HG02885 (cell line): ENCODE data around the gene VPS26B.

Experiments
- ATAC-seq: cut with Tn5 transposase; IDR thresholded peaks from one replicate; pipeline ENCODE4 v1.9.1; 2021; ENCODE audit warnings: mild to moderate bottlenecking; ENCODE audit not compliant: unreplicated experiment, poor library complexity

The VPS26B gene

DNA sequence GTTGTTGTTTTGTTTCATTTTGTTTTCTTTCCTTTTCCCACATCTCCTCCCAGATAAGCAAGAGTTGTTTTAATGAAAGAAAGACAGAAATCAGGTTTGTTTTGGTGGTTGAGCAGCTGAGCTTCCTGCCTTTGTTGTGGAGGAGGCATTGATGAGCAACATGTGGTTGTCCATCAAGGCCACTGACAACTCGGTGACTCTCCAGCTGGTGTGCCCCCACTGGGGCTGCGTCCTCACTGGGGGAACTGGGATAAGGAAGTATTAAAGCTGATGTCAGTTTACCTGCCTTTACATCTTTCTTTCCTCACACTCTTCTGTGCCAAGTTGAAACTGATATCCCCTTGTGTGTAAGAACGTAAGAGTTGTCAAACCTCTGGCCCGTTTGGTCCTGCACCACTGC, 5.9 kb downstream of the VPS26B start:
- ATAC-seq, result no peak

DNA sequence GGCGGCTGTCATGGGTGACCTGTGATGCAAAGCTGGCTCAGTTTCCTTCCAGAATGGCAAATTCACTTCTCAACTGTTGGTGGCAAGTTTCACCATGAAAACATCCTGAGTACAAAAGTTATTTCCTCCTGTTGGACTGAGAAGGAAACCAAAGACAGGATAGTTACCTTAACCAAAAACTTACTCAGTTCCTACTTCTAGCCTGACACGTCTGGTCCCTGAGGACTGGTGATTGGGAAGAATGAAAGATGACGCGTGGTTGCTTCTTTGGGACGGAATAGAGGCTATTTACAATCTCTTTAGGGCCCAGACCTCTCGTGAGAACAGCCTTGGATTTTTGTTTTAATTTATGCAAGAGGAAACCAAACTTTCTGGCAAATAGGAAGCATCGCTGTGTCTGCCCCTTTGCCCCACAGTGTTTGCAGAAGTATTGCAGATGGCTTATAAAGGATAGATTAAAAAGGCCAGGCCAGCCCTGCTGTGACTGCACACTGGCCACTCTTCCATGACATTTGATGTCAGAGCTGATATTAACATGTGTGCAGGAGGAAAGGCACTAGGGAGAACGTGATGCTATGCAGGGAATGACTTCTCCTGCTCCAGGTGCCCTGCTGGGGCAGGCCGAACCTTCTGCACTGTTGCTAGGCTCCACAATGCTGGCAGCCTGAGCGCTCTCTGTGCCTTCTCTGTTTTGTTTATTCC, 7.6 kb downstream of the VPS26B start:
- ATAC-seq, result no peak

DNA sequence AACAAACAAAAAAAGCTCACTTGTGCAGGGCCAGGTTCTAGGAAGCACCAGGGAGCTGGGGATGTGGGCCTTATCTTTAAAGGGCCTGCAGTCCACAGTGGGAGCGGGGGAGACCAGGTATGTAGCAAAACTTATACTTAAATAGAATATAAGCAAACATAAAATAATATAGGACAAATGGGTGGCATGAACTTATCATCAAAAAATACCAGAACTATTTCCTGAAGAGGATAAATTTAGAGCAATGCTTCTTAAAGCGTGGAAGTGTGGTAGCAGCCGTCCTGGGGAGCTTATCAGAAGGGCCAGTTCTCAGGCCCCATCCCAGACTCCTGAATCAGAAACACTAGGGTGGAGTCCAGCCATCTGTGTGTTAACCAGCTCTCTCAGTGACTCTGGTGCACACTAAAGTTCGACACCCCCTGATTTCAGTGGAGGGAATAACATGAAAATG, 9.3 kb downstream of the VPS26B start:
- ATAC-seq, result no peak

DNA sequence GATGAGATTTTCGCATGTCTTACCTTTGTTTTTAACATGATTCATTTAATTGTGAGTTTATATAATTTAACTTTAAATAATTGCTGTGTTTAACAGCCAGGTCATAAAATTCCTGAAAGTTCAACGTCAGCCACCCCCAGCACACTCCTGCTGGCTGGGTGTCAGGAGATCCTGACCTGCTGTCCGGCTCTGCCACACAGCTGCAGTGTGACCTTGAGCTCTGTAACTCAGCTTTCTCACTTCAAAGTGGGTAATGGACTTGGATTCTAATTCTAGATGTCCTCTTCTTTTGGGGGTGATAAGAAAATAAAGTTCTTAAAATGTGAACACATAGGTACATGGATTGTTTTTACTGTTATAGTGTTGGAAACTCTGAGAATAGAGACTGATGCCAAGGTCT, 10.9 kb downstream of the VPS26B start:
- ATAC-seq, result no peak

DNA sequence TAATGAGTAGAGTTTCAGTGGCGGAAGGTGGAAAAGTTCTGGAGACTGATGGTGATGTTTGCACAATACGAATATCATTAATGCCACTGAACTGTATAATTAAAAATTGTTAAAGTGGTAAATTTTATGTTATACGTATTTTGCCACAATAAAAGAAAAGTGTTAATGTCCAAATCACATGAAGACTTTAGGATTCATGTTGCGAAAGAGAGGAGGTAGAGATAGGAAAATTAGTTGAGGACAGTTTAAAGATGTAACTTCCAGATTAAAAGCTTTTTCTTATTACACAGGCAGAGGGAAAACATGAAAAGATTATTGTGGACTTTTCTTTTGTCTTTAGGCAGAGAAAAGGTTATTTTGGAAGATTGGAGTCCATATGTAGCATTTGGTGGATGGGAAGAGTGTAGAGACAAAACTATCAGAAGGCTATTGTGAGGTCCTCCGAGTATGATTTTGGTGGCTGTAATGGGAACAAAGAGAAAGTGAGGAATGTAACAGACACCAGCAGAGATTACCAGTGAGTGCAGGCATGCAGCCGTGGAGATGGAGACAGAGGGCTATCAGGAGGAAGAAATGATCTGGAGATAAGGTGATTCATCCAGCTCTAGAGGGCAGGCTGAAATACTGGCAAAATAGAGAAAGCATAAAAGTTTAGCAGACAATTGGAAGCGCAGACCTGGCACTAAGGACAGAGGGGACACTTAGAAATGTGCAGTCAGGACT, 12.5 kb downstream of the VPS26B start:
- no peak for ATAC-seq

DNA sequence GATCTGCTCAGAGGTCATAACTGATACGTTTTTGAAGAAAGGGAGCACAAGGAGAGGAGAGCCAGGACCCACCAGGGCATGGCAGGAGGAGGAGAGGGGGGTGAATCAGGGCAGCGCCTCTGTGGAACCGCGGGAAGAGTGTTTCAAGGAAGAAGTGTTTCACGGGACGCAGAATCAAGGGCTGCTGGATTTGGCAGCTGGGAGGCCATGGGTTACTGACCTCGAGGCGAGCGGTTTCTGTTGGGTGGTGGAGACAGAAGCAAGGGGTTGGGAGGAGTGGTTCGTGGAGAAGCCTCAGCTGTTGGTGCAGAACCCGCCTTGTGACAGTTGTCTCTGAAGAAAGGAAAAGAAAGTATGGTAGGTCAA, 13.1 kb downstream of the VPS26B start:
- no peak for ATAC-seq

DNA sequence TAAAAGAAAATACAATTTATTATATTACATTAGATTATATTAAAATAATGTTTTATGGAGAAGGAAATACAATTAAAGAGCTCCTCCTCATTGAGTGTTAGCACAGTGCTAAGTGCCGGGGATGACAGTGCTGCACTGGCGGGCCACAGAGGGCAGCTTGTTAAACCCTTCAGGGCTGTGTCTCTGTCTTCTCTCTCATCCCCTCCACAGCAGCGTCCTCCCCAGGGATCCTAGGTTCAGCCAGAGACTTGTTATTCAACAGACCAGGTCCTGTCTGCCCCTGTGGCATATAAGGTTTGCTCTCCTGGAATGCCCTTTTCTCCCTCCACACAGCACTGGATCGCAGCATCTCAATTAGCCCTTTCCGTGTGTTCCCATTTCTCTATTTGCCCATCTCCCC, 14.5 kb downstream of the VPS26B start:
- no peak for ATAC-seq

DNA sequence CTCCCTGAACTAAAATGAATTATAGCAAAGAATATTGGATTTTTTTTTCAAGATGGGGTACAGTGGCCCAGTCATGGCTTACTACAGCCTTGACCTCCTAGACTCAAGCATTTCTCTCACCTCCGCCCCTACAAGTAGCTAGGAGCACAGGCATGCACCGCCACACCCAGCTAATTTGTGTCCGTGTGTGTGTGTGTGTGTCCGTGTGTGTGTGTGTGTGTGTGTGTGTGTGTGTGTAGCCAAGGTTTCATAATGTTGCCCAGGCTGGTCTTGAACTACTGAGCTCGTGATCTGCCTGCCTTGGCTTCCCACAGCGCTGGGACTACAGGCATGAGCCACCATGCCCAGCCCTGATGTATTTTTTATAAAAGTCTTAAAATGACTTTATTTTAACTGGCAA, 16.1 kb downstream of the VPS26B start:
- ATAC-seq, result no peak

DNA sequence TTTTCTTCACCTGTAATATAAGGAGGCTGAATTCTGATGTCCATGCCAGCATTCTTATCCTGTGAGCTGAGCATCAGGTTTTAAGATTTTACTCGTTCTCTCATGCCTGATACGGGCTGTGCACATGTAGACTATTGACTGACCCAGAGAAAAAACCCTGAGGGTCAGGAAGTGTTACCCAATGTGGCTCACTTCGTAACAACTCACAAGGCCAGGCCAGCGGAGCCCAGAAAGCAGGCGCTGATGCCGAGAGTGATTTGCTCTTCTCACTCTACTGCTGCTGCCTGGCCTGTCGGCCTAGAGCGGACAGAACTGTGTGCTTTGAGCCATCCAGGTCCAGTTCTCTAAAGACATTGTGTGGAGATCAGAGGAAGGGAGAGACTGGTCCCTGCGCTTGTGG, 17.9 kb downstream of the VPS26B start:
- ATAC-seq, result no peak

DNA sequence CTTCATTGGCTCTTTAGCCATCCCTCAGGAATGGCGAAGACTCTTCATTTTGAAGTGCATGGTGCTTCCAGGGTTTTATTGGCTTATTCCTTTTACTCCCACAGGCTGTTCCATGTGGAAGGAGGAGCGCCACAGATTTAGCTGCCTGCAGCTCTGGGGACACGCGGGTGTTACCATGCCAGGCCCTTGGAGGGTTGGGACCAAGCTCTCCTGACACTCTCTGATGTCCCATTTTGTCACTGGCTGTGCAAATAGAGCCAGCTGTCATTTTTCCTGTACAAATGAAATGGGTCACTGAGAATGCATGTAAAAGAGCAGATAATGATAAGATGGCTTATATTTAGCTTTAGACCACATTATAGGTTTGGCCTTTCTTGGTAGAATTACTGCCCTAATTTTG, 19.4 kb downstream of the VPS26B start:
- ATAC-seq, result no peak

DNA sequence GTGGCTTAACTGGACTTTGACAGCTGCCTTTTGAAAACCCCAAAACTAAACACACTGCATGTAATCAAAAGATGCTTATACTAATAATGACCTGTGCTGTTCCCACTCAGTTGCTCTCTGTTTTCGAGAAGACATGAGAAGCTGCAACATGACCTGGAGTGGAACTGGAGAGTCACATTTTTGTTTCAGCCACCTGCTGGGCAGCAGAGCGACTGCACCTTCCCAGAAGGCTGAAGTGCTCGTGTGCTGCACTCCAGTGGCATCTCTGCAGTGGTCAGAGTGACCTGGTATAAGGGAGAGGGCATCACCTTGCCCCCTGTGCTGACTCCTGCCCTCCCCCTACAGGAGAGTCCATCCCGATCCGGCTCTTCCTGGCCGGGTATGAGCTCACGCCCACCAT, 20.1 kb downstream of the VPS26B start:
- ATAC-seq, result peak; percentile 79

DNA sequence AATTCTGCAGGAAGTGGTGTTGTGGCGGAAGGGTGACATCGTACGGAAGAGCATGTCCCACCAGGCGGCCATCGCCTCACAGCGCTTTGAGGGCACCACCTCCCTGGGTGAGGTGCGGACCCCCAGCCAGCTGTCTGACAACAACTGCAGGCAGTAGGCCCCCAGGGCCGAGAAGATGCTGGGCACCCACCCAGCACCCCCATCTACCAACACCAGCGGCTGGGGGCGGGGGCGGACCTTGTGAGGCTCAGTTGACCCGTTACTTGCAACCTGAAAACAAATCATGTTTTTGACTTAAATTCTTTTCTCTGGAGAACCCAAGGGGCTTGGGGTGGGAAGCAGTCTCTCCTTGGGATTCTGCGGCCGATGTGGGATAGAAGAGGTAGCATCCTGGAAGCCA, 21.0 kb downstream of the VPS26B start:
- ATAC-seq, result no peak

DNA sequence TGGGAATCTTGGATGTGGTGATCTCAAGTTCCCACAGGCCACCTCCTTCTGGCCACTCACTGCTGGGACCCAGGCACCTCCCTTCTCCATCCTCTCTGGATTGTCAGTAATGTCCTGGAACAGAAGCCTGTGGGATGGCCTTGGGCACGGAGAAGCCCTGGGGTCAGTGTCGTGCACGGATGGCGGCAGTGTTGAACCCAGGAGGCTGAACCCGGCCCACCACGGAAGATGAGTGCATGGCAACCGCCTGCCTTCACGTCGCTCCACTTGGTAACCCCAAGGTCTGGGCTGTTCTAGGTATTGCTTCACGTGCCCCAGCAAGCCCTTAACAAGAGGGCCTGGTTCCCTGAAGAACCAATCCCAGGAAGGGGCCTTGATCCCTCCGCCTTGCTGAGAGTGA, 21.6 kb downstream of the VPS26B start:
- no peak for ATAC-seq

DNA sequence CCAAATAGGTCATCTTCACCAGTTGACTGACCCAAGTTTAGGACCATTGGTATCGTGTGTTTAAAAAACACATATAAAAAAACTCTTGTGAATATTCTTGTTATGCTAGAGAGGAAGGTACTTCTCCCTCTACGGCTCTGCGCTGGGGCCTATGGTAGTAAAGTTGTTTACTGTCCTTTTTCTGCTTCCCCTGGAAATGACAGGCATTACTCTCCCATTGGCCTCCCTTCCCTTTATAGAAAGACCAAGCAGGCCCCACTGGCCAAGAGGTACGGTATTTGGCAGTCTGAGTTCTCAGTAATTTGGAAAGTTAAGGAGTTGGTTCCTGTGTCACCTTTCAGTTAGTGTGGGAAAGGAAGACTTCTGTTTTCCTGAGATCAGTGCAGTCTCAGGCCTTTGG, 22.2 kb downstream of the VPS26B start:
- ATAC-seq, result no peak

DNA sequence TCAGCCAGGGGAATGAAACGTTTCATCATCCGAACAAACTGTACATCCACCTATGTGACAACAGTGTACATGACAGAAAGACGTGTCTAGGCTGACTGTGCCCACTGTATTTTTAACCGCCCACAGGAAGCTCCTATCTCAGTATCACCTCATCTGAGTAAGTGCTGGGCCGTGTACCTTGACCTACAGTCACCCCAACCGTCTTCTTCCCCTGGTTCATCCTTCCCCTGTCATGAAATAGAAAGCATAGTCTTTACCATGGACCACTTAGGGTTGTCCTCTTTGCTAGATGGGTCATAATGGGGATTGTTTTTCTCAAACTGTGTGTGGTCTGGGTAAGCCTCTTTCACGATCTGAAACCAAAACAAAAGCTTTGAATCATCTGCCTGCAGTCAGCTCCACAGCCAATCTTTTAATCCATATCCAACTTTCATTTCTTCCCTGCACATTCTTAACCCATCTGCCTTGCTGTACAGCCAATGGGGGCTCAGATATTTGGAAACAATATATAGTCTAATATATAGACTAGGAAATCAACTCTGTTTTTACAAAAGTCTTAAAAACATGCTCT, 24.5 kb downstream of the VPS26B start:
- no peak for ATAC-seq

DNA sequence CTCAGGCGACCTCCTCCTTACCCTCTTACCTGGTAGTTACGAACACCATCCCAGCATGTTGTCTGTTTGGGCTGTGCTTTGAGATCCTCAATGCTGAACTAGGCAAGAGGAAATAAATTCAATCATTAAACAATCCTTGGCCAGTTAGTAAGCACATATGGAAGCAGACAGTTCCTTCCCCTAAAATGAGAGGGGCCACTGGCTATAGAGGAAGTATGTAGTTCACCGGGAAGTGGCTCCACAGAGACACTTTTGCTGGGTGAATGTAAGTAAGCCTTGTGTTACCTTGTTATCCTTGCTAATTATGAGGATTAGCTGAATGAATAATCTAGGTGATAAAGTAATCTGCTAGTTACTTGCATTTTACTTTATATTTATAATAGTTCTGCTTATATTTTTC, 25.8 kb downstream of the VPS26B start:
- no peak for ATAC-seq

DNA sequence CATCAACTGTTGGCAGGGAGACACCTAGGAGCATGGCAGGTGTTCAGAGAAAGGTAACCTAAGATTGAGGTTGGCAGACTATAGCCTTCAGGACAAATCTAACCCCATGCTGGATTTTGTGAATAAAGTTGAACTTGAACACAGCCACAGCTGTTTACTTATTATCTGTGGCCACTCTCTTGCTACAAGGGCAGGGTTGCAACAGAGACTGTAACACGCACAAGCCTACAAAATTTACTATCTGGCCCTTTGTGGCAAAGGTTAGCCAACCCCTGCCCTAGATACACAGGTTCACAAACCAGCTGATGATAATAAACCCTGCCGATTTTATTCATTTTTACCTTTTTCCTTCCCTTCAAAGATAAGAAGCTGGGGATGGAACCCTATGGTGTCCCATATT, 26.2 kb downstream of the VPS26B start:
- no peak for ATAC-seq

DNA sequence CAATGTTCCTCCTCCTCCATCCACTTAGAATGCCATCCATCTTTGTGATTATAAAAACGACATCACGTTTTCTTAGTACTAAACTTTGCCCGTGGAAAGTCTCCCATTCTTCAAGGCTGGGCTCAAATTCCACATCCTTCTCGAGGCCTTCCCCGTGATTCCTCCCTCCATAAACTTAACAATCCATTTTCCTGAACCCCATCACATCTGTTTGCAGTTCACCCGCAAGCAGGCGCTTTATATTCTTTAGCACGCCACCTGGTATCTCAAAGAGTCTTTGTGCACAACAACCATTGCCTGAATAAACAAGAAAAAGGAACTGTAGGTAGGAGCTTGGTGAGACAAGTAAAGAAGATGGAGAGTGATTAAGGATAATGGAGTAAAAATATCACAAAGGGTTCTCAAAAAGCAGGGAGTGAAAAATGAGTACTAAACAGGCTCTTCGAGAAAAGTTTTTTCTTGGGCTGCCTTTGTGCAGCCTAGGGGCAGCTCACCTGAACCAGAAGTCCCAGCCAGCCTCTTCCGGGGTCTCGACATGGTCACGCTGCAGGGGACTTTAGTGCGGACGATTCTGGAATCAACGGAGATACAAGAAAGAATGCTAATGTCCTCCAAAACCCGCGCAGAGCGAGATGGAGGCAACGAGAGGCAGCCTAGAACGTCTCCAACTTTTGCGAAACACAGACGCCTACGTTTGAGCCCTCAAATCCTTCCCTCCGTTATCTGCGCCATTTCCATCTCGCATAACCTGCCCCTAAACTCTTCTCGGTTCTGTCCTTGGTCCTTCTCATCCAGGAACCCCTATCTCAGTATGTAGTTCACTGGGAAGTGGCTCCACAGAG, 28.1 kb downstream of the VPS26B start:
- peak; percentile 33 for ATAC-seq

DNA sequence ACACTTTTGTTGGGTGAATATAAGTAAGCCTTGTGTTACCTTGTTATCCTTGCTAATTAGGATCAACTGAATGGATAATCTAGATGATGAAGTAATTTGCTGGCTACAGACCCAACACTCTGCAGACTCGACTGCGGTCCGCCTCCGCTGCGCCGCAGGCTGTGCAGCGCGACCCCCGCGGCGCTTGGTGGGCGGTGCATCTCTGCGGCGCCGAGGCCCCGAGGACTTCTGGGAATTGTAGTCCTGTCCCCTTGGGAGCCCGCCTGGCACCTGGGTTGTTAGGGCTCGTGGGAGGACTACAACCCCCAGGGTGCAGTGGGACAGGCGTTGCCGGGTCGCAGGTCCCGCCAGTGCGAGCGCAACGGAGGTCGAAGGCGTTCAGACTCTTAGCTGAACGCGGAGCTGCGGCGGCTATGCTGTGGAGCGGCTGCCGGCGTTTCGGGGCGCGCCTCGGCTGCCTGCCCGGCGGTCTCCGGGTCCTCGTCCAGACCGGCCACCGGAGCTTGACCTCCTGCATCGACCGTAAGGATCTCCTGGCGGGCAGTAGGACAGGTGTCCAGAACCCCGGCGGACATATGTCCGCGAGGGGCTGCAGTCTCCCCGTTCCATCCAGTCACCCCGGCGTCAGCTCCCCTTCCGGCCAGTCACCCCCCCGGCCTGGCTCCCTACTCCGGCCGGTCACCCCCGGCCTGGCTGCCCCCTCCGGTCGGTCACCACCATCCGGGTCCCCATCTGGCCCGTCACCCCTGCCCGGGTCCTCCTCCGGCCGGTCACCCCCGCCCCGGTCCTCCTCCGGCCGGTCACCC, 28.9 kb downstream of the VPS26B start, which contains the start of the genes ACAD8 and THYN1:
ACAD8 (plus strand) TSS at position 381 of the 806 bp plus-strand sequence; CDS start at position 414, 33 bp downstream.
THYN1 (minus strand) TSS at position 165 of the 806 bp plus-strand sequence. CDS start 470 bp downstream, outside the sequence.
- peak; percentile 98 for ATAC-seq
